WTC11 (cell line): ENCODE results near the gene PTGFR. TPM values are rescaled to one million over a fixed set of nuclear protein-coding genes. Genes with fewer than 3 reads are reported as not detected.

ENCODE experiments used
- ATAC-seq: fragments of 200-7000 bp; cut with Tn5 transposase; 2 replicates; pipeline ENCODE4 v1.10.0; 2021; ENCODE audit warnings: mild to moderate bottlenecking, moderate library complexity
- CTCF ChIA-PET: fragments of 300-600 bp; sonication (Branson Sonifier 250); formaldehyde crosslinking; loops from one replicate; lab custom pipeline; 2021; ENCODE audit warnings: antibody characterized with exemption; lab: Charles Lee
- POLR2A ChIA-PET: fragments of 350-600 bp; sonication (Branson Sonifier 250); formaldehyde crosslinking; loops from one replicate; lab custom pipeline; 2021; ENCODE audit warnings: antibody characterized with exemption; lab: Charles Lee
- DNase-seq: peaks from one replicate; pipeline ENCODE4 v3.0.0; 2021; ENCODE audit warnings: low spot score
- H3K27ac Mint-ChIP-seq: 2 replicates; pipeline ENCODE4 v1.8.0; 2021; ENCODE audit warnings: mixed read lengths
- H3K27me3 Mint-ChIP-seq: 2 replicates; pipeline ENCODE4 v1.8.0; 2021; ENCODE audit warnings: low read depth, mild to moderate bottlenecking, moderate library complexity, mixed read lengths
- H3K36me3 Mint-ChIP-seq: 2 replicates; pipeline ENCODE4 v1.8.0; 2021; ENCODE audit warnings: mixed read lengths
- H3K4me1 Mint-ChIP-seq: 2 replicates; pipeline ENCODE4 v1.8.0; 2022; ENCODE audit warnings: mixed read lengths
- H3K4me3 Mint-ChIP-seq: 2 replicates; pipeline ENCODE4 v1.8.0; 2021; ENCODE audit warnings: mild to moderate bottlenecking, moderate library complexity, mixed read lengths
- H3K9me3 Mint-ChIP-seq: 2 replicates; pipeline ENCODE4 v1.8.0; 2021; ENCODE audit warnings: mixed read lengths
- CBFB ChIP-seq: sonication (generic); formaldehyde crosslinking; IDR thresholded peaks from 2 replicates; pipeline ENCODE4 v1.8.1; 2022; ENCODE audit warnings: mild to moderate bottlenecking, low read depth, missing genetic modification reagents
- CREM ChIP-seq: sonication (generic); formaldehyde crosslinking; IDR thresholded peaks from 2 replicates; pipeline ENCODE4 v1.8.1; 2022; ENCODE audit warnings: mild to moderate bottlenecking, missing genetic modification reagents, moderate library complexity
- E2F1 ChIP-seq: sonication (generic); formaldehyde crosslinking; IDR thresholded peaks from 2 replicates; pipeline ENCODE4 v1.8.0; 2022; ENCODE audit warnings: mild to moderate bottlenecking, missing genetic modification reagents
- GTF2I ChIP-seq: fragments of 250-450 bp; sonication (Bioruptor Pico); conservative IDR thresholded peaks from 2 replicates; pipeline ENCODE4 v1.4.0; 2021; ENCODE audit warnings: mild to moderate bottlenecking
- HMGXB4 ChIP-seq: sonication (generic); formaldehyde crosslinking; IDR thresholded peaks from 2 replicates; pipeline ENCODE4 v1.8.1; 2023; ENCODE audit warnings: mild to moderate bottlenecking, moderate library complexity, missing genetic modification reagents
- IRF2 ChIP-seq: sonication (generic); formaldehyde crosslinking; IDR thresholded peaks from 2 replicates; pipeline ENCODE4 v1.8.0; 2022; ENCODE audit warnings: low read depth, missing genetic modification reagents, borderline replicate concordance
- JAZF1 ChIP-seq: fragments of 250-450 bp; sonication (Bioruptor Pico); IDR thresholded peaks from 2 replicates; pipeline ENCODE4 v1.9.0; 2021; ENCODE audit warnings: moderate library complexity, mild to moderate bottlenecking, inconsistent platforms
- MAX ChIP-seq: sonication (generic); formaldehyde crosslinking; IDR thresholded peaks from 2 replicates; pipeline ENCODE4 v1.8.0; 2022; ENCODE audit warnings: mild to moderate bottlenecking, missing genetic modification reagents
- MLX ChIP-seq: sonication (generic); formaldehyde crosslinking; IDR thresholded peaks from 2 replicates; pipeline ENCODE4 v1.8.1; 2023; ENCODE audit warnings: mild to moderate bottlenecking, missing genetic modification reagents, moderate library complexity
- NFATC4 ChIP-seq: fragments of 250-450 bp; sonication (Bioruptor Pico); IDR thresholded peaks from 2 replicates; pipeline ENCODE4 v1.9.0; 2021; ENCODE audit warnings: mild to moderate bottlenecking
- PRDM15 ChIP-seq: sonication (generic); formaldehyde crosslinking; IDR thresholded peaks from 2 replicates; pipeline ENCODE4 v1.8.0; 2022; ENCODE audit warnings: missing genetic modification reagents
- PREB ChIP-seq: sonication (generic); formaldehyde crosslinking; IDR thresholded peaks from 2 replicates; pipeline ENCODE4 v1.8.1; 2022; ENCODE audit warnings: mild to moderate bottlenecking, missing genetic modification reagents, moderate library complexity, borderline replicate concordance
- PRRX2 ChIP-seq: fragments of 250-450 bp; sonication (Bioruptor Pico); IDR thresholded peaks from 2 replicates; pipeline ENCODE4 v1.8.0; 2021; ENCODE audit warnings: mild to moderate bottlenecking
- RORB ChIP-seq: fragments of 250-450 bp; sonication (Bioruptor Pico); IDR thresholded peaks from 2 replicates; pipeline ENCODE4 v1.9.0; 2021; ENCODE audit warnings: mild to moderate bottlenecking
- ZNF121 ChIP-seq: sonication (generic); formaldehyde crosslinking; IDR thresholded peaks from 2 replicates; pipeline ENCODE4 v1.8.0; 2023; ENCODE audit warnings: missing genetic modification reagents
- ZNF138 ChIP-seq: sonication (generic); formaldehyde crosslinking; conservative IDR thresholded peaks from 2 replicates; pipeline ENCODE4 v1.8.1; 2022; ENCODE audit warnings: mild to moderate bottlenecking, moderate library complexity, missing genetic modification reagents
- ZNF232 ChIP-seq: sonication (generic); formaldehyde crosslinking; IDR thresholded peaks from 2 replicates; pipeline ENCODE4 v1.8.0; 2022; ENCODE audit warnings: mild to moderate bottlenecking, missing genetic modification reagents
- ZNF281 ChIP-seq: sonication (generic); formaldehyde crosslinking; IDR thresholded peaks from 2 replicates; pipeline ENCODE4 v1.8.0; 2023; ENCODE audit warnings: mild to moderate bottlenecking, missing genetic modification reagents
- ZNF317 ChIP-seq: sonication (generic); formaldehyde crosslinking; IDR thresholded peaks from 2 replicates; pipeline ENCODE4 v1.8.1; 2023; ENCODE audit warnings: low read depth, mild to moderate bottlenecking, moderate library complexity, missing genetic modification reagents, borderline replicate concordance
- ZNF671 ChIP-seq: fragments of 250-450 bp; sonication (Bioruptor Pico); IDR thresholded peaks from 2 replicates; pipeline ENCODE4 v1.8.0; 2021; ENCODE audit warnings: mild to moderate bottlenecking
- total RNA-seq: library from RNA; stranded (reverse); gene quantifications from 3 replicates; pipeline ENCODE4 v1.2.3, GENCODE V29; 2021

PTGFR gene
- total RNA-seq, 1 experiment from 2014 or later: 0.04 TPM

GRCh38 chr1:78492386-78492950 is 1.7 kb downstream of the PTGFR start (continued):
- TF ChIP-seq ZNF281 (CRISPR knock-in tag) (no peak), ZNF671 (no peak), ZNF317 (CRISPR knock-in tag) (no peak), CBFB (CRISPR knock-in tag) (no peak), JAZF1 (no peak), PRRX2 (CRISPR knock-in tag) (no peak)

GRCh38 chr1:78493451-78493850 is 2.7 kb downstream of the PTGFR start:
- ChIA-PET CTCF (no interaction called here), POLR2A (no interaction called here)
- no peak for TF ChIP-seq MLX (CRISPR knock-in tag)
- no peak for TF ChIP-seq NFATC4 (CRISPR knock-in tag)
- no peak for TF ChIP-seq MAX (CRISPR knock-in tag)
- TF ChIP-seq ZNF138 (CRISPR knock-in tag): no peak
- no peak for TF ChIP-seq E2F1 (CRISPR knock-in tag)
- no peak for TF ChIP-seq CREM (CRISPR knock-in tag)
- TF ChIP-seq IRF2 (CRISPR knock-in tag): no peak
- TF ChIP-seq ZNF232: no peak
- no peak for TF ChIP-seq ZNF121
- TF ChIP-seq JAZF1: no peak
- TF ChIP-seq GTF2I (CRISPR knock-in tag): no peak
- TF ChIP-seq ZNF671: no peak
- TF ChIP-seq PREB (CRISPR knock-in tag): no peak
- TF ChIP-seq RORB (CRISPR knock-in tag): no peak
- no peak for TF ChIP-seq HMGXB4 (CRISPR knock-in tag)
- TF ChIP-seq PRDM15 (CRISPR knock-in tag): no peak
- H3K4me3 Mint-ChIP-seq: no peak overlapping the region
- ATAC-seq (no peak), DNase-seq (no peak)
- 0 out of 2 replicates have a peak, but pooled peaks cover 4% of the 10 kb centered on the region for H3K9me3 Mint-ChIP-seq
- peaks cover 14% of the 10 kb centered on the region for H3K4me1 Mint-ChIP-seq
- H3K36me3 Mint-ChIP-seq: no peaks in the 10 kb centered on the region
- no peak overlapping the region for H3K27ac Mint-ChIP-seq
- H3K27me3 Mint-ChIP-seq: peaks cover 70% of the 10 kb centered on the region
